Activated naive CD8-positive, alpha-beta T cell treated with anti-CD3 and anti-CD28 coated beads, Interleukin-2, amount 10 ng/mL, durations not matched to agents 7 days and 5 days (primary cell): ENCODE data around the gene OSCAR. TPM values are rescaled to one million over a fixed set of nuclear protein-coding genes. Genes with fewer than 3 reads are reported as not detected.
"Not testable (repeated sequence)": the region's sequence is repeated elsewhere in the genome, so short reads cannot be mapped to it uniquely, and the experiment has no call there.

Experiments
- ATAC-seq: fragments of 150-1000 bp; cut with Tn5 transposase; one replicate; pipeline ENCODE4 v1.10.0; 2021; ENCODE audit warnings: low read depth, moderate library complexity
- POLR2A ChIA-PET: fragments of 350-600 bp; sonication (Branson Sonifier 250); formaldehyde crosslinking; loops from one replicate; lab custom pipeline; 2021; ENCODE audit warnings: antibody characterized with exemption; lab: Charles Lee
- DNase-seq: peaks from one replicate; pipeline ENCODE4 v3.0.0; 2021
- H3K27ac Mint-ChIP-seq: one replicate; pipeline ENCODE4 v1.8.0; 2022; ENCODE audit warnings: mild to moderate bottlenecking, mixed read lengths
- H3K27me3 Mint-ChIP-seq: one replicate; pipeline ENCODE4 v1.8.0; 2022; ENCODE audit warnings: mild to moderate bottlenecking, moderate library complexity, mixed read lengths
- H3K36me3 Mint-ChIP-seq: one replicate; pipeline ENCODE4 v1.8.0; 2021; ENCODE audit warnings: mild to moderate bottlenecking, mixed read lengths
- H3K4me1 Mint-ChIP-seq: one replicate; pipeline ENCODE4 v1.8.0; 2021; ENCODE audit warnings: mixed read lengths
- H3K4me3 Mint-ChIP-seq: one replicate; pipeline ENCODE4 v1.8.0; 2022; ENCODE audit warnings: mild to moderate bottlenecking, moderate library complexity, mixed read lengths
- H3K9me3 Mint-ChIP-seq: one replicate; pipeline ENCODE4 v1.8.0; 2021; ENCODE audit warnings: mixed read lengths
- total RNA-seq, 2 experiments: library from RNA; stranded (reverse); gene quantifications; one replicate each; pipeline ENCODE4 v1.2.3, GENCODE V29; 2021

Gene OSCAR
- total RNA-seq, 2 experiments from 2014 or later = 0.96 to 1.5 TPM

- POLR2A ChIA-PET = interaction anchor here (0.6 to 3.0 kb wide), 15 partner anchors 11 to 347 kb away, joined by 3 to 38 read pairs (median 7); partner anchors contain the start of genes CNOT3, LENG1, LENG8 and MBOAT7
- H3K9me3 Mint-ChIP-seq = no peaks in the 10 kb centered on the region
- ATAC-seq = peak; percentile 65
- peaks cover 28% of the 10 kb centered on the region for H3K4me1 Mint-ChIP-seq
- peak overlapping the region; percentile 91 for H3K27ac Mint-ChIP-seq
- peak overlapping the region; percentile 95 for H3K4me3 Mint-ChIP-seq
- no peaks in the 10 kb centered on the region for H3K27me3 Mint-ChIP-seq
- DNase-seq = peak; percentile 71
- peaks cover 18% of the 10 kb centered on the region for H3K36me3 Mint-ChIP-seq
Observed at GRCh38 chr19:54114340-54115108, 13.9 kb upstream of the OSCAR start.

- Mint-ChIP-seq H3K4me3 (no peak overlapping the region), H3K9me3 (no peaks in the 10 kb centered on the region), H3K27me3 (no peaks in the 10 kb centered on the region), H3K27ac (no peak overlapping the region), H3K4me1 (peaks cover 18% of the 10 kb centered on the region), H3K36me3 (peaks cover 27% of the 10 kb centered on the region)
- POLR2A ChIA-PET = no interaction called here
- no peak for DNase-seq
- ATAC-seq = no peak
Observed at GRCh38 chr19:54109651-54110050, 9.0 kb upstream of the OSCAR start.

- Mint-ChIP-seq H3K9me3 (no peaks in the 10 kb centered on the region), H3K27ac (no peak overlapping the region), H3K4me1 (peaks cover 13% of the 10 kb centered on the region), H3K4me3 (no peak overlapping the region), H3K27me3 (no peaks in the 10 kb centered on the region), H3K36me3 (peaks cover 24% of the 10 kb centered on the region)
- DNase-seq = no peak
- POLR2A ChIA-PET = no interaction called here
- ATAC-seq = no peak
Observed at GRCh38 chr19:54108496-54108895, 7.9 kb upstream of the OSCAR start.

GRCh38 chr19:54107876-54108490 is 7.4 kb upstream of the OSCAR start:
- H3K9me3 Mint-ChIP-seq = no peaks in the 10 kb centered on the region
- POLR2A ChIA-PET = no interaction called here
- H3K4me3 Mint-ChIP-seq = no peak overlapping the region
- DNase-seq (no peak), ATAC-seq (no peak)
- peaks cover 12% of the 10 kb centered on the region for H3K4me1 Mint-ChIP-seq
- H3K27me3 Mint-ChIP-seq = no peaks in the 10 kb centered on the region
- peaks cover 21% of the 10 kb centered on the region for H3K36me3 Mint-ChIP-seq
- H3K27ac Mint-ChIP-seq = no peak overlapping the region

GRCh38 chr19:54106716-54107115 is 6.1 kb upstream of the OSCAR start:
- no peak overlapping the region for H3K27ac Mint-ChIP-seq
- POLR2A ChIA-PET = no interaction called here
- DNase-seq (peak; percentile 15), ATAC-seq (no peak)
- no peaks in the 10 kb centered on the region for H3K9me3 Mint-ChIP-seq
- peaks cover 15% of the 10 kb centered on the region for H3K4me1 Mint-ChIP-seq
- no peak overlapping the region for H3K4me3 Mint-ChIP-seq
- no peaks in the 10 kb centered on the region for H3K27me3 Mint-ChIP-seq
- peaks cover 21% of the 10 kb centered on the region for H3K36me3 Mint-ChIP-seq

- H3K36me3 Mint-ChIP-seq = peaks cover 18% of the 10 kb centered on the region
- peaks cover 14% of the 10 kb centered on the region for H3K4me1 Mint-ChIP-seq
- POLR2A ChIA-PET = no interaction called here
- DNase-seq (peak; percentile 22), ATAC-seq (no peak)
- H3K27me3 Mint-ChIP-seq = no peaks in the 10 kb centered on the region
- peak overlapping the region; percentile 15 for H3K27ac Mint-ChIP-seq
- H3K9me3 Mint-ChIP-seq = no peaks in the 10 kb centered on the region
- H3K4me3 Mint-ChIP-seq = no peak overlapping the region
Observed at GRCh38 chr19:54105796-54106195, 5.2 kb upstream of the OSCAR start.

GRCh38 chr19:54104998-54105715 is 4.6 kb upstream of the OSCAR start:
- POLR2A ChIA-PET = no interaction called here
- H3K27ac Mint-ChIP-seq = peak overlapping the region; percentile 15
- no peaks in the 10 kb centered on the region for H3K27me3 Mint-ChIP-seq
- peaks cover 15% of the 10 kb centered on the region for H3K36me3 Mint-ChIP-seq
- ATAC-seq (no peak), DNase-seq (peak; percentile 25)
- no peak overlapping the region for H3K4me3 Mint-ChIP-seq
- H3K4me1 Mint-ChIP-seq = peaks cover 13% of the 10 kb centered on the region
- no peaks in the 10 kb centered on the region for H3K9me3 Mint-ChIP-seq

GRCh38 chr19:54102421-54103169 is 2.0 kb upstream of the OSCAR start, which contains the start of gene NDUFA3:
Gene NDUFA3 (plus strand): TSS chr19:54102855. CDS start chr19:54102879, 24 bp downstream.
- peaks cover 13% of the 10 kb centered on the region for H3K4me1 Mint-ChIP-seq
- H3K4me3 Mint-ChIP-seq = peak within 1 kb of the TSS; percentile 97
- DNase-seq = peak; percentile 98
- peak; percentile 98 for ATAC-seq
- no peaks in the 10 kb centered on the region for H3K9me3 Mint-ChIP-seq
- no peaks in the 10 kb centered on the region for H3K27me3 Mint-ChIP-seq
- peak within 1 kb of the TSS; percentile 94 for H3K27ac Mint-ChIP-seq
- POLR2A ChIA-PET = interaction anchor here (0.7 to 2.1 kb wide), 4 partner anchors 12 to 87 kb away, joined by 3 to 14 read pairs (median 6); partner anchors contain the start of genes MBOAT7, PRPF31 and TFPT
- peaks cover 12% of the 10 kb centered on the region for H3K36me3 Mint-ChIP-seq

- H3K4me3 Mint-ChIP-seq, DNase-seq, H3K27ac Mint-ChIP-seq, ATAC-seq, H3K36me3 Mint-ChIP-seq, H3K27me3 Mint-ChIP-seq, H3K9me3 Mint-ChIP-seq, POLR2A ChIA-PET: not testable (repeated sequence)
- H3K4me1 Mint-ChIP-seq = peaks cover 14% of the 10 kb centered on the region
Observed at GRCh38 chr19:54099903-54100255, 724 bp downstream of the OSCAR start.

- Mint-ChIP-seq H3K4me1 (peaks cover 13% of the 10 kb centered on the region), H3K36me3 (no peaks in the 10 kb centered on the region), H3K9me3 (no peaks in the 10 kb centered on the region), H3K27me3 (peaks cover 5% of the 10 kb centered on the region), H3K27ac (no peak overlapping the region), H3K4me3 (no peak overlapping the region)
- ATAC-seq = no peak
- DNase-seq = no peak
- POLR2A ChIA-PET = no interaction called here
Observed at GRCh38 chr19:54099190-54099902, 1.3 kb downstream of the OSCAR start.

- Mint-ChIP-seq H3K27ac (peak overlapping the region; percentile 85), H3K4me1 (peaks cover 11% of the 10 kb centered on the region)
- DNase-seq = peak; percentile 53
Observed at GRCh38 chr19:54096617-54097106, 3.9 kb downstream of the OSCAR start.

More at GRCh38 chr19:54096617-54097106, 3.9 kb downstream of the OSCAR start:
- H3K9me3 Mint-ChIP-seq = peaks cover 2% of the 10 kb centered on the region
- POLR2A ChIA-PET = interaction anchor here (0.6 to 1.5 kb wide), 4 partner anchors 16 to 40 kb away, joined by 3 to 5 read pairs (median 5); partner anchors contain the start of genes CNOT3, PRPF31 and TFPT
- peaks cover 11% of the 10 kb centered on the region for H3K27me3 Mint-ChIP-seq
- no peak for ATAC-seq
- peak overlapping the region; percentile 78 for H3K4me3 Mint-ChIP-seq
- peaks cover 1% of the 10 kb centered on the region for H3K36me3 Mint-ChIP-seq
